COR-L47 (cell line): ENCODE results near the gene AKIRIN2.

Source experiments
- DNase-seq: peaks from one replicate; lab custom pipeline; 2025; lab: John Stamatoyannopoulos, UW

The AKIRIN2 gene

GRCh38 chr6:87701676-87702588, at the start of gene AKIRIN2:
AKIRIN2 (minus strand) TSS chr6:87702233; CDS start chr6:87701684, 549 bp downstream.
- DNase-seq, result peak; percentile 97

GRCh38 chr6:87747646-87748045, 45.6 kb upstream of the AKIRIN2 start:
- no peak for DNase-seq

DNA sequence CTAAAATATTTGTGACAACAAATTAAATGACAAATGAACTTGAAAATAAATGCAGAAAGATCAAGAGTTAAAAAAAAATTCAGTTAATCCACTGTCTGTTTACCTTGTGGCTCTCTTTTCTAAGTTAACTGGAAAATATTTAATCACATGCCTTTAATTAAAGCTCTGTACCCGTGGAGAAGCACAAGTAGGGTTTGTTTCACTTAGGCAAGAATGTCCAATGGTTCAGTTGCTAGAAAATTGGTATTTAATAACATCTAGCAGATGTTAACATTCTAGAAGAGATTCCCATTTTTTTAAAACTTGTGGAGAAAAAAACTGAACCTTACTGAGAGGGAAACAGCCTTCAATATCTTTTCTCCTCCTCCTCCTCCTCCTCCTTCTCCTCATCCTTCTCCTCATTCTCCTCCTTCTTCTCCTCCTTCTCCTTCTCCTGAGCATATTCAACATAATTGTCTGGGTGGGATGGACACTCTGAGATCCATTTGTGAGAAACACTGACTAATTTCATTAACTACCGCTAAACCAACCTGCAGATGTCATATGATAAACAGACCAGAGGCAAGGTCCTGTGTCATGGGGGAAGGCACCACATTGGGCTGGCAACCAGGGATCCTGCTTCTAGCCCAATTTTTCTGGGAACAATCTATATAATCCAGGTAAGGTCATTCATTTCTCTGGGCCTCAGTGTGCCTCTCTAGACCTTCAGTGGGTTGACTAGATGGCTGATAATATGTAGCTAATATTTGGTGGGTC, 44.1 kb upstream of the AKIRIN2 start:
- DNase-seq, result no peak

DNA sequence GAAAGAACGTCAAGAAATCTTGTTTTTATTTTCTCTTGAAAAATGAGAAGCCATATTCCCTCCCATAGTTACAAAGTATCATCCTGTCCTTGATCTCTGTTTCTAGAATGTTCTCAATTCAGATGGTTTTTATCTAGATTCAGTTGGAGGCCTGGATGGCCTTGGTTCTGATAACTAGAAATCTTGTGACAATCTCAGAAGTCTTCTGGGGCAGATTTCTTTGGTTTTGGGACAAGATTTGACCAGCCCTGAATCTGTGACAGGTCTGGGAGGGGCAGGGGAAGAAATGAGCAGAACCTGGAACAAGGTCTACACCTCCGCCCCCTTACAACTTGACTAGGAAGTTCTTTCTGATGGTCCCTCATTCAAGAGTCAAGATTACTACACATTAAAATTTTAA, 41.4 kb upstream of the AKIRIN2 start:
- DNase-seq, result no peak

- DNase-seq, result no peak
Observed at GRCh38 chr6:87742106-87742505, 40.1 kb upstream of the AKIRIN2 start.

DNA sequence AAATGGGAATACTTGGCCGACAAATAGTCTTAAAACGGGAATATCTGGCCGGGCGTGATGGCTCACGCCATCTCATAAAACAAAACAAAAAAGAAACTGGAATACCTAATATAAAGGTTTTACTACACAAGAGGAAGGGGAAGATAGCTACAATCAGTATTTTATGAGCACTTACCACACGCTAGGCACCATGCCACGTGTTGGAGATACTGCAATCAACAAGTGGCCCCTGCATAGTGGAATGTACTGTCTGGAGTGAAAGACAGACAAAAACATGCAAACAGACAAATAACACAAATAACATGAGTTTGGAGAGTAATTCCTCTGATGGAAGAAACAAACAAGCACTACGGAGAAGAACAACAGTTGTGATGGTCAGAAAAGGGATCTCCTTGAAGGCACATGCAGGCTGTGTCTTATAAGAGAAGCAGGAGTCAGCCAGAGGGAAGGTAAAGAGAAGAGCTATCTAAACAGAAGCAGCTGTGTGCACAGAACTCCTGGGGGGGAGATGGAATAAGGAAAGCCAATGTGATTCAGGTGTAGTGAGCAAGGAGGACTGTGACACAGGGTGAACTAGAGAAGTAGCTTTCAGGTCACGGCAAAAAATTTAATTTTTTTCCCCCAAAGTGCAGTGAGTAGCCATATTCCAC, 39.1 kb upstream of the AKIRIN2 start:
- no peak for DNase-seq

DNA sequence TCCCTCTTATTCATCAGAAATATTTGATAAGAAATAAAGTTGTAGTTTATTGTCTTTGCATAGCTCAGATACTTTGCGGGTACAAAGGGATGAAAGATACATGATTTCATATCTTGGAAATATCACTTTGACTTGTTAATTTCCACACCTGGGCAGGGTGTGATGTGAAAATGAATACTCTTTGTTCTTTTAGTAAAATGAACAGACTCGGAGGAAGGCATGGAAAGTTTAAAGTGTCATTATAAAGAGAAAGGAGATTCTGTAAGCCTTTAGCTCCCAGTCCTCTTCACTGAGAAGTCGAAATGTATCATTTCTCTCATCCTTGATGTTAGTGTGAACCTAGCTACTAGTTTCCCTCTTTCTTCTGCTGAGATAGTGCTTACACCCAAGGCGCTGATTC, 36.7 kb upstream of the AKIRIN2 start:
- no peak for DNase-seq

GRCh38 chr6:87738000-87738399, 36.0 kb upstream of the AKIRIN2 start:
- no peak for DNase-seq

DNA sequence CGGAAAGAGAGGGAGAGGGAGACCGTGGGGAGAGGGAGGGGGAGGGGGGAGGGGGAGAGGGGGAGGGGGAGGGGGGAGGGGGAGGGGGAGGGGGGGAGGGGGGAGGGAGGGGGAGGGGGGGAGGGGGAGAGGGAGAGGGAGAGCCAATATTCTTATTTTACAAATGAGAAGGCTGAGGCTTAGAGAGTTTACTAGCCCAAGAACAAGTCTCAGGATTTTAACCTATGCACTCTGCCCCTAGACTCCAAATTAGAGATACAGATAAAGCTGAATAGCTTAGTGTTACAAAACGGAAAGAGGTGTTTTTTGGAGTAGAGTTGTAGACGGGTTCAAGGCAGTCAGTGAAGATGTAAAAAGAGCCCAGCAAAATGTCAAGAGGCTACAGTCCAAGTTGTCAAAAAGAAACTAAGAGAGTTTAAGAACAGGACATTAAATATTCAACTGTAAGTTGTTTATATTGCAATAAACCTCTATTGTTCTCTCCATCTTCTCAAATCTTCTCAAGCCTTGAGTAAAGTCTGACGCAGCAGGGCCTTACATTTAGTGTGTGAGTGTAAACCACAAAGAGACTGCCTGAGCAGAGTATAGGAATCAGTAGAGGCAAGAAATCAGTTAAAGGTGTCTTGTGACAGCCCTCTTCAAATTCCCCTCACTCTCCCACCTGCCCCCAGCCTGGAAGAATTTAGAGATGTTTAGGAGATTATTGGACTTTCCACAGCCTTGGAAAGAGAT, 34.9 kb upstream of the AKIRIN2 start:
- no peak for DNase-seq

DNA sequence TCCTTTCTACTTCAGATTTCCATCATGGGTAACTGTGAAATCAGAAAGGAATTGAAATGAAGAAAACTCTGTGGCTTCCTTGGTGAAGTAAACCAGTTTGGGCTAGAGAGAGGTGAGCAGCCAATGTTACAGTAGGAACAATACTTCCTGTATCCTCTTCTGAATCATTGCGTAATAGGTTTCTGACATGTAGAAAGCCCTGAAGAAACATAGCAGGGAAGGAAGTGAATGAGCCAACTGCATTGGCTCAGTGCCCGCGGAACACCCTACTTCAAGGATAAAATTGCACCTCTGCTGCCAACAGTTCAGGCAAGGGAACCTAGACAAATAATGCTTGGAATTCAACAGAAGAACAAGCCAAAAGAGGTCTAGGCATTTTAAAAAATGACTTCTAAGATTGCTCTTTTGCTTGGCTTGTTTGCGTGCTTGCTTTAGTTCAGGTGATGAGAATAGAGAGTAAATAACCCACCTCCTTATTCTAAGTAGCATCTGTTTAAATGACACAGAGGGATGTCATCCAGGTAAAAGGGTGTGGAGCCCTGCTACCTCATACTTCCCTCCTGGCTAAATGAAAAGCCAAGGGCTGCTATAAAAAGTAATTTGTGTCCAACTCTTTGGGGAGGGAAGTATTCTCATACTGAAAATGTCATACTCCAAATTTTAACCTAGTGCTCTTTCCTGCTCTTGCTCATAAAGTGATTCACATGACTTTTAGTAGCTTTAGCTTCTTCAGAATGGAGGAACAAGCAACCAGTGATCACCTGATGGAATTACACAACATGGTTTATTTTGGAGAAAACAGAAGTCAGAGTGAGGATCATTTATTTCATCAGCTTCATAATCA, 30.0 kb upstream of the AKIRIN2 start:
- DNase-seq, result peak; percentile 87

DNA sequence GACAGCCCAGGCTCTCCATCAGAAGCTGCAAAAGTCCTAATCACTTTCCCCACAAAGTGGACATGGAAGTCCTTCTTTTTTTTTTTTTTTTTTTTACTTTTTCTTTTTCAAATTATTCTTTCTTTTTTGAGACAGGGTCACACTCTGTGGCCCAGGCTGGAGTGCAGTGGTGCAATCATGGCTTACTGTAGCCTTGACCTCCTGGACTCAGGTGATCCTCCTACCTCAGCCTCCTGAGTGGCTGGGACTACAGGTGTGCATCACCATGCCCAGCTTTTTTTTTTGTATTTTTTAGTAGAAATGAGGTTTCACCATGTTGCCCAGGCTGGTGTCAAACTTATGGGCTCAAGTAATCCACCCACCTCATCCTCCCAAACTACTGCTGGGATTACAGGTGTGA, 29.0 kb upstream of the AKIRIN2 start:
- DNase-seq, result no peak

DNA sequence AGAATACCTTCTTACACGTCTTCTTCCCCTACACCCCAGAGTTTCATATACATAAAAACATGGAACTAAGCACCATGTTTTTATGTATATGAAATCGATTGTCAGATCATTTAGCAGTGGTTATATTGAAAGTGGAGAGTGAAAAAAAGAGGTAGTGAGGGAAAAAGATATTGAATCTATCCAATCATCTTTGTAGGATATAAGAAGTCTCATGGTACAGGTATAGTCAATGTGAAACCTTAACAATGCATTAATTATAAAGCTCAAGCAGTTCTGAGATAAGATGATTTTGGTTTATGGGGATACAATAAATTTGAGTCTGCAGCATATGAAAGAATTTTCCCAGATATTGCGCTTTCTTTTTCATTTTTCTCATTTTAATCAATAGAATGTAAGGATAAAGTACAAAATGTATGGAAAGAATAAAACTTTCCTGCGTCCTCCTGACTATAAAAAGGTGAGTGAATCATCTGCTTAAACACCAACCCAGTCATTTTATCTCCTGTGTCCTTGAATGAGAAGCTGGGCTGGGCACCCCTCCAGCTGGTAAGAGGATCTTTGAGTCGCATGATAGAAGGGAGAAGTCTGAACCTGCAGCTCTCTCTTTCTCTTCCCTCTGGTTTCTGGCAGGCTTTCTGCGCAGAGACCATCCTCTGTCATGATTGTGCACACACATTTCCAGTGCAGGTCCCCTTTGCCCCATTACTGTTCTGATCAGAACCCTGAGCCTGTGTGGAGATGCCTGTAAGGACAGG, 28.1 kb upstream of the AKIRIN2 start:
- no peak for DNase-seq

DNA sequence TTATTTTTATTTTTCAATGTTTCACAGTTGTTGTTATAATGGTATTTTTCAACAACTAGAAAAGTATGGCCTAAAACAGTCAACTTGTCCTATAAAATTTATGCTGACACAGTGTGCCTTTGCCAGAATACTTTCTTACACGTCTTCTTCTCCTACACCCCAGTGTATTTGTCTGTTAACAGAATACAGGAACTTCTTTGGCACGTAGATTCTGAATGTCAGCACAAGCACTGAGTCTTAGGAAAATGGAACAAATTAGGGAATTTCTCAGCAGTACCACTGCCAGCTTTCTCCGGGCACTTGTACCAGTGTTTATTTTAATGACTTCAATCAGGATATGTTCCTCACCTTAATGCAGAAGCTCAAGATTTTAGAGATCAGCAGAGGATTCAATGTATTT, 26.7 kb upstream of the AKIRIN2 start:
- no peak for DNase-seq

DNA sequence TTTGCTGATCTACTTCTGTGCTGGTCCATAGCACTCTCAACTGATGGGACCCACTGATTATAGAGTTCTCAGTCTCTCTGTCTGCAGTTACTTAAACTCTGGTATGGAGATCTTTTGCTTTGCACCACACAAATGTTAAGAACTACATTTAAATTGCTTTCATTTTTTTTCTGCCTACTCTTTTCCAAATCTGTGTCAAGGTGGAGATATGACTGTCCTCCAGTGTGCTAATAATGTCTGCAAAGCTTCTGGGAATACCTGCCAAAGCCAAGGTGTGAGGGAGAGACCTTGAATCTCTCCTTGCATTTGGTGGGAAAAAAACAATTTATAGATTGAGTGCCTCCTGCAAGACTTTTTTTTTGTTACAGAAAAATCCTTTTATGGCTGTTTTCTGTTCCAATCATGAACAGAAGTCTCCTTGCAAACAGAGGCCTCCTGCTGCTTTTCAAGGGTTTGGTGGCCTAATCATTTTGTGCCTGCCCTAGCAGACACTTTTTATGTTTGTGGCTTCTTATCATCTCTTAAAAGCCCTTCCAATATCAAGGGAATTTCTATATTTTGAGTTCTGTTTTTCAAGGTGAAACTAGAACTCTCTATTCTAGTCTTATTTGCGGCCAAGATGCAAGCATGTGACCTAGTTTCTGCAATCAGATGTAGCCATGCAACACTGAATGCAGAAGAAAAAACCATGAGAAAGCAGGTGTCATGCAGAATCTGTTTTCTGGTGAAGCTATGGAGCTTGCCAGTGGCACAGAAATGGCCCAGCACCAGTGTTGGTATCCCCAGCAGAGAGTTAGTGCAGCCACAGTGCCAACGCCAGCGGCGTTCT, 23.2 kb upstream of the AKIRIN2 start:
- DNase-seq, result no peak

- no peak for DNase-seq
Observed at GRCh38 chr6:87723170-87724078, 21.4 kb upstream of the AKIRIN2 start.

DNA sequence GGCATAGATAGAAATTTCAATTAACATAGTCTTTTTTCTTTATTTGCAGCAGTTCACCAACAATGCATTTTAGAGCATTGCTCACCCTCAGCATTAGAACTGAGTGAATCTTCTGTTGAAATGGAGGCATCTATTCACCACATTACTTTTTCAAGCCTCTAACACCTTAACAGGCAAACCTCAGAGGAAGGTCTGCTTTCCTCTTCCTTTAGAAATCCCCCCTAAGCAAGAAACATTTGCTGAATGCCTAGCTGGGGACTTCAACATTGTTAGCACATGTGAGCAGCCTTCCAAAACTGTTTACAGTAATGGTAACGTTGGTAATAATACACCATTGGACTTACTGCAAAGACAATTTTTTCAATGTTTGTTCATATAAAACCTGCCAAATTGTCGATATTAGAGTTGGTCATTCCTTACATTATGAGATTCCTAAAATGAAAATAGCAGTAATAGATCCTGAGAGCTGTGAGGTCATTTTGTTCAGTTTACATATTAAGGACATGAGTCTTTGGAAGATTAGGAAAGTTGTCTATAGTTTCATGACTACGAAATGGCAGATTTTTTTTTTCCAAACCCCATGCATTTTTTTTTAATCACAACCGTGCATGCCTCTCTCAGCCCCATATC, 20.6 kb upstream of the AKIRIN2 start:
- no peak for DNase-seq

- no peak for DNase-seq
Observed at GRCh38 chr6:87721311-87721710, 19.3 kb upstream of the AKIRIN2 start.
